ENCODE measurements around the gene TRIM14. TPM values are rescaled to one million over a fixed set of nuclear protein-coding genes. Genes with fewer than 3 reads are reported as not detected.

Gene TRIM14
- total RNA-seq, 1 experiment from 2014 or later: 20.2 TPM

DNA sequence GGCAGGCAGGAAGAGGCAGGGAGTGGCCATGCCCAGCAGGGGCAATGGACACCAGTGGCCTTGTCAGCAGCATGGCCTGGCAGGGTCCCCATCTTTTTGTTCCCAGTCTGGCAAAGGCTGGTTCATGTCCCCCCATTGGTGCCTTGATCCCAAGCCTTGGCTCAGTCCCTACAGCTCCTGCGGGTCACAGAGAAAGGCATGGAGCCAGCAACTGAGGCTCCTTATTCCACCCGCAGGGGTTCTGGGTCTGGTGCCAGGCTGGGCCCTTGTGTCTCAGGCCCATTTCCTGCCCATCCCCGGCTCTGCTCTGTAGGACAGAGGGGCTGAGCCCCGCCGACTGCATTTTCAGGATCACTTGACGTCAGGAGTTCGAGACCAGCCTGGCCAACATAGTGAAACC, 14.0 kb downstream of the TRIM14 start:
- H4K20me1 ChIP-seq (ENCODE audit: insufficient read depth): no peaks in the 10 kb centered on the region
- no peak overlapping the region for H2AFZ ChIP-seq
- no peaks in the 10 kb centered on the region for H3F3A ChIP-seq (ENCODE audit: insufficient read depth, low read depth)
- H3K4me3 ChIP-seq: no peak overlapping the region
- no peak overlapping the region for H3K27ac ChIP-seq
- intact Hi-C loops (cut with micrococcal nuclease; ENCODE audit: unreplicated experiment): no loop called here
- no peaks in the 10 kb centered on the region for H3K27me3 ChIP-seq (ENCODE audit: insufficient read depth, low read depth)
- no peak for DNase-seq
- H3K4me2 ChIP-seq: no peak overlapping the region
- H3K79me2 ChIP-seq (ENCODE audit: low read depth): no peaks in the 10 kb centered on the region
- H3K9me2 ChIP-seq (ENCODE audit: insufficient read depth): no peaks in the 10 kb centered on the region
- no peaks in the 10 kb centered on the region for H3K4me1 ChIP-seq (replicated peaks; ENCODE audit: insufficient read depth)
- TF ChIP-seq EZH2 (IDR thresholded peaks at IDR 0.05; ENCODE audit: low read depth): no peak
- TF ChIP-seq CTCF (conservative IDR thresholded peaks at IDR 0.05): no peak
- no TSS peak for BruUV-seq (replicated peaks)
- CTCF ChIA-PET: no interaction called here
- POLR2A ChIA-PET (ENCODE audit: unreplicated experiment): no interaction called here
- H3K9me3 ChIP-seq (ENCODE audit: insufficient read depth, low read depth): no peaks in the 10 kb centered on the region
- no peaks in the 10 kb centered on the region; the same call in none of the 2 replicates for H3K36me3 ChIP-seq (ENCODE audit: low read depth)

GRCh38 chr9:98104445-98104881, 14.6 kb downstream of the TRIM14 start:
- Histone ChIP-seq H3K79me2 (ENCODE audit: low read depth) (no peaks in the 10 kb centered on the region), H4K20me1 (ENCODE audit: insufficient read depth) (no peaks in the 10 kb centered on the region), H3K27me3 (ENCODE audit: insufficient read depth, low read depth) (no peaks in the 10 kb centered on the region), H3K27ac (no peak overlapping the region), H3K9me3 (ENCODE audit: insufficient read depth, low read depth) (no peaks in the 10 kb centered on the region), H2AFZ (no peak overlapping the region), H3K4me3 (no peak overlapping the region), H3F3A (ENCODE audit: insufficient read depth, low read depth) (no peaks in the 10 kb centered on the region), H3K4me1 (replicated peaks; ENCODE audit: insufficient read depth) (no peaks in the 10 kb centered on the region), H3K36me3 (ENCODE audit: low read depth) (no peaks in the 10 kb centered on the region; the same call in none of the 2 replicates), H3K9me2 (ENCODE audit: insufficient read depth) (no peaks in the 10 kb centered on the region), H3K4me2 (no peak overlapping the region)
- no peak for DNase-seq
- POLR2A ChIA-PET (ENCODE audit: unreplicated experiment): no interaction called here
- CTCF ChIA-PET: no interaction called here
- no TSS peak for BruUV-seq (replicated peaks)
- intact Hi-C loops (cut with micrococcal nuclease; ENCODE audit: unreplicated experiment): no loop called here
- TF ChIP-seq CTCF (conservative IDR thresholded peaks at IDR 0.05): no peak
- no peak for TF ChIP-seq EZH2 (IDR thresholded peaks at IDR 0.05; ENCODE audit: low read depth)

GRCh38 chr9:98101868-98102273, 17.2 kb downstream of the TRIM14 start:
- H4K20me1 ChIP-seq (ENCODE audit: insufficient read depth): no peaks in the 10 kb centered on the region
- no peak overlapping the region for H3K4me2 ChIP-seq
- no peaks in the 10 kb centered on the region for H3K9me2 ChIP-seq (ENCODE audit: insufficient read depth)
- CTCF ChIA-PET: no interaction called here
- H3K9me3 ChIP-seq (ENCODE audit: insufficient read depth, low read depth): no peaks in the 10 kb centered on the region
- H3K4me3 ChIP-seq: no peak overlapping the region
- TF ChIP-seq EZH2 (IDR thresholded peaks at IDR 0.05; ENCODE audit: low read depth) (no peak), CTCF (conservative IDR thresholded peaks at IDR 0.05) (no peak)
- POLR2A ChIA-PET (ENCODE audit: unreplicated experiment): interaction anchor here (0.7 kb wide), 1 partner anchor 108 kb away, joined by 21 read pairs; no protein-coding TSS in a partner anchor
- H3F3A ChIP-seq (ENCODE audit: insufficient read depth, low read depth): no peaks in the 10 kb centered on the region; the same call in 1 of the 2 replicates
- H3K27ac ChIP-seq: no peak overlapping the region
- H3K36me3 ChIP-seq (ENCODE audit: low read depth): no peaks in the 10 kb centered on the region; the same call in none of the 2 replicates
- no peaks in the 10 kb centered on the region for H3K79me2 ChIP-seq (ENCODE audit: low read depth)
- no peaks in the 10 kb centered on the region for H3K27me3 ChIP-seq (ENCODE audit: insufficient read depth, low read depth)
- no peak overlapping the region for H2AFZ ChIP-seq
- no peaks in the 10 kb centered on the region for H3K4me1 ChIP-seq (replicated peaks; ENCODE audit: insufficient read depth)
- BruUV-seq (replicated peaks): no TSS peak
- intact Hi-C loops (cut with micrococcal nuclease; ENCODE audit: unreplicated experiment): no loop called here
- DNase-seq: no peak
